Embryonic facial prominence (tissue), 1 donor: ENCODE results near the gene CCDC152.
A peak's percentile ranks its signal among the peaks of the same experiment; 100 is the strongest.
"Not testable (repeated sequence)": the region's sequence is repeated elsewhere in the genome, so short reads cannot be mapped to it uniquely, and the experiment has no call there.

ENCODE experiments used
- DNase-seq: peaks from one replicate; pipeline ENCODE4 v3.0.0-alpha.2; 2016; ENCODE audit errors: extremely low spot score

The CCDC152 gene, protein sequence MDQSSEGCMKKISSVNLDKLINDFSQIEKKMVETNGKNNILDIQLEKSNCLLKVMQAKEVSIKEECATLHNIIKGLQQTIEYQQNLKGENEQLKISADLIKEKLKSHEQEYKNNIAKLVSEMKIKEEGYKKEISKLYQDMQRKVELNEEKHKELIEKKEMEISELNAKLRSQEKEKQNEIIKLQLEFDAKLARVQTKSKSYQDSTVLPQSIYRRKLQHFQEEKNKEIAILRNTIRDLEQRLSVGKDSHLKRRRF

GRCh38 chr5:42756606-42757601 lies at the start of gene CCDC152:
CCDC152 (plus strand) TSS chr5:42756818; CDS start chr5:42759122, 2,304 bp downstream.
- peak; percentile 31 for DNase-seq

- DNase-seq = no peak
Measured at GRCh38 chr5:42715785-42716184, 40.8 kb upstream of the CCDC152 start.

DNA sequence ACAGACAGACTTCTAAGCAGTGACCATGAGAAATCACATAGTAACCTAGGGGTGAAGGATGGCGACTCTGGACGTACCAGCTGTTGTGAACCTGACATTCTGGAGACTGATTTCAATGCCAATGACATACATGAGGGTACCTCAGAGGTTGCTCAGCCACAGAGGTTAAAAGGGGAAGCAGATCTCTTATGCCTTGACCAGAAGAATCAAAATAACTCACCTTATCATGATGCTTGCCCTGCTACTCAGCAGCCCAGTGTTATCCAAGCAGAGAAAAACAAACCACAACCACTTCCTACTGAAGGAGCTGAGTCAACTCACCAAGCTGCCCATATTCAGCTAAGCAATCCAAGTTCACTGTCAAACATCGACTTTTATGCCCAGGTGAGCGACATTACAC lies 38.0 kb upstream of the CCDC152 start:
- no peak for DNase-seq

GRCh38 chr5:42719034-42719433 lies 37.6 kb upstream of the CCDC152 start:
- DNase-seq = no peak

GRCh38 chr5:42720251-42720650 lies 36.4 kb upstream of the CCDC152 start:
- no peak for DNase-seq

- no peak for DNase-seq
Measured at GRCh38 chr5:42721484-42721883, 35.1 kb upstream of the CCDC152 start.

DNA sequence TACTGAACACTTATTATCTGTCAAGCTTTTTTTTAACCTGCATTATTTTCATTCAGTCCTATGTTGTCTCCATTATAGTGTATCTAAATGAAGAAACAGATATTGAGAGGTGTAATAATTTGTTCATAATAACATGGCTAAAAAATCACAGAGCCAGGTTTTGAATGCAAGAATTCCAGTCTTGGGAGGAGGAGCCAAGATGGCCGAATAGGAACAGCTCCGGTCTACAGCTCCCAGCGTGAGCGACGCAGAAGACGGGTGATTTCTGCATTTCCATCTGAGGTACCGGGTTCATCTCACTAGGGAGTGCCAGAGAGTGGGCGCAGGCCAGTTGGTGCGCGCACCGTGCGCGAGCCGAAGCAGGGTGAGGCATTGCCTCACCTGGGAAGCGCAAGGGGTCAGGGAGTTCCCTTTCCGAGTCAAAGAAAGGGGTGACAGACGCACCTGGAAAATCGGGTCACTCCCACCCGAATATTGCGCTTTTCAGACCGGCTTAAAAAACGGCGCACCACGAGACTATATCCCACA lies 22.0 kb upstream of the CCDC152 start:
- not testable (repeated sequence) for DNase-seq

GRCh38 chr5:42740920-42741319 lies 15.7 kb upstream of the CCDC152 start:
- DNase-seq = no peak

- DNase-seq = no peak
Measured at GRCh38 chr5:42745426-42745825, 11.2 kb upstream of the CCDC152 start.

DNA sequence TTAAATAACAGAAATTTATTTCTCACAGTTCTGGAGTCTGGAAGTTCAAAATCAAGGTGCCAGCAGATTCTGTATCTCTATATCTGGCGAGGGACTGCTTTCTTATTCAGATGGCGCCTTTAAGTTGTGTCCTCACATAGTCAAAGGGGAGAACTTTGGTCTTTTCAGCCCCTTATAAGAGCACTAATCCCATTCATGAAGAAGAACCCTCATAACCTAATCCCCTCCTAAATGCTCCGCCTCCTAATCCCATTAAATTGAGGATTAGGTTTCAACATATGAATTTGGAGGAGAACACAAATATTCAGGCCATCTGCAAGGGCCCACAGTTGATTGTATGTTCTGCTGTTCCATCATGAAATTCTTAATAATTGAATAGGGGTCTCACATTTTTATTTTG lies 10.8 kb upstream of the CCDC152 start:
- DNase-seq = no peak

DNA sequence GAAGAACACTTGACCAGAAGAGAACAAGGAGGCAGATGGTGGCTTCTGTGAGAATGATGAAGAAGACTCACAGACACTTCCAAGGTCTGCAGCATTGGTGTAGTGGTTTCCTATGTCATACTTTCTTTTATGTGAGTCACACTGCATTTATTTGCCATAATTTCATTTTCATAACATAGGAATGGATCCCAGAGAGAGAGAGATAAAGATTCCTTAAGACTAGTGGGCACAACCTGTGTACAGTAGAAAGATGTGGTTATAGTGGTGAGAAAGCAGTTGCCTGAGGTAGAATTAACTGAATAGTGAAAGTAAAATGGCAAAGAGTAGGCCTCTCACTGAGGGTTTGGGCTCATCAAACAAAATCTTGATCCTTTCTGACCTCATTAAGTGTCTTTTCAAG lies 7.6 kb upstream of the CCDC152 start:
- no peak for DNase-seq

- no peak for DNase-seq
Measured at GRCh38 chr5:42750507-42750906, 6.1 kb upstream of the CCDC152 start.

DNA sequence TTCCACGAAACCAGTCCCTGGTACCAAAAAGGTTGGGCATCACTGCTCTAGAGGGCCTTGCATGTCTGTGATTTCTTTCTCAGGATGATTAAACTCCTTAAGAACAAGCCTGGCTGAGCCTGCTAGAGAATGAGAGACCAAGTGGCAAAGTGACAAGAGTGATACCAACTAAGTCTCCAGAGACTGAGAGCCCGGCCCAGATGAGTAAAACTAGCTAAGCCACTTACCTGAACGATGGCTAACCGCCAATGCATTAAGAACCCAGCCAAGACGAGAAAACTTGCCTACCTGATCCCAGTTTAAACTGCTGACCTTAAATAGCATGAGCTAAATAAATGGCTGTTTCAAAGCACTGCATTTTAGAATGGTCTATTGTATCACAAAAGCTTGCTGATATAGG lies 5.6 kb upstream of the CCDC152 start:
- no peak for DNase-seq

- no peak for DNase-seq
Measured at GRCh38 chr5:42753099-42753498, 3.5 kb upstream of the CCDC152 start.

- DNase-seq = no peak
Measured at GRCh38 chr5:42759456-42759855, 2.8 kb downstream of the CCDC152 start.

DNA sequence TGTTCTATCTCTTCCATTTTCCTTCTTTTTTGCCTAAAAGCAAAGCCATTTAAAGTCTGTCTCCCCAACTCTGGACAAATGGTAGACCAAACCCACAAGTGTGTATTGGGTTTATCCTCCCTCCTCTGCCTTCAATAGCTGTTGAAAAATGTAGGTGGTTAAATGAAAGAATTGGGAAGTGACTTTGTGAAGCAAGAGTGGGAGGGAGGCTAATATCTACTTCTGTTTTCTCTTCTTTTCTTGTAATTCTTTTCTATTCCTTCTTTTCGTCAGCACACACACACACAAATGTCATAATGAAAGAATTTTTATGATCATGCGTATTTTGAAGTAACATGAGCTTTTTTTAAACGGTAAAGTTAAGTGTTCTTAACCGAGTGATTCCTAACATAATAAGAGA lies 3.8 kb downstream of the CCDC152 start:
- no peak for DNase-seq

- DNase-seq = no peak
Measured at GRCh38 chr5:42761791-42762190, 5.2 kb downstream of the CCDC152 start.

DNA sequence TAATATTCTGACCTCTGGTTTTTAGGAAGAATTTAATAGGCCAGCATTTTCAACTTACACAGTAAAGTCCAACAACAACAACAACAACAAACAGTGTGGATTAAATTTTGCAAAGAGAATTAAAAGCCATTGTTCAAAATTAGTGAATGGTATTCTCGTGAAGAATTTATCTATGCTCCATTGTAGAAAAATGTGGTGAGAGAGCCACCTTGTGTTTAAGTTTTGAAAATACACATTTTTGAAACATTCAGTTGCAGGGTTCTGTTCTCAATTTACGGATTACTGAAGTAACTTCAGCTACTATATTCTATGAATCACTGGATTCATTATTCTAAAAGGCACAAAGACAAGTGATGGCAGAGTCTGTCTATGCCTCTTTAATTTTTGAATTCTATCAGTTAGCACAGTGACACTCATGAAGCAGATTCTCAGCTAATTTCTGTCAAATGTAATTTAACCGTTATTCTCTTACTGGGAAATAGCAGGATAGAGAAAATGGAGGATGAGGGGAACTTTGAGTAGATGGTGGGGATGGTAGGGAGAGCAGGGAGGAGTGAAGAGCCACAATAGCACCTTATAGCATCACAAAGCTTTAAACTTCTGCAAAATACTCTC lies 11.0 kb downstream of the CCDC152 start:
- peak; percentile 56 for DNase-seq

DNA sequence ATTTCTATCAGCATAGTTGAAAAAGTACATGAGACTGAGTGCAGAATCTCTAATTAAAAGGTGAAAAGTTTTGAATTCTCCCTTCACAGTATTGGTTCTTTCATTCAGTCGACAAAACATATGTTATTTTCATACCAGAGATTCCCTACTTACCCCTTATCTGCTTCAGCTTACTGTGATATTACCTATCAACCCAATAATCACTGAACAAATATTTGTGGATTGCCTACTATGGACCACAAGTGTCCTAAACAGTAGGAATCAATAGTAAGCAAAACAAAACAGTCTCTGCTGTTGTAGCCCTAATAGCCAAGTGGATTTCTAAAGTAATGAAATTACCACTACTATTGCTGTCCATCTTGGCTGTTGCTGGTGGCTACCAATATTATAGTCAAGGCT lies 11.5 kb downstream of the CCDC152 start:
- no peak for DNase-seq

- DNase-seq = no peak
Measured at GRCh38 chr5:42770003-42770402, 13.4 kb downstream of the CCDC152 start.

DNA sequence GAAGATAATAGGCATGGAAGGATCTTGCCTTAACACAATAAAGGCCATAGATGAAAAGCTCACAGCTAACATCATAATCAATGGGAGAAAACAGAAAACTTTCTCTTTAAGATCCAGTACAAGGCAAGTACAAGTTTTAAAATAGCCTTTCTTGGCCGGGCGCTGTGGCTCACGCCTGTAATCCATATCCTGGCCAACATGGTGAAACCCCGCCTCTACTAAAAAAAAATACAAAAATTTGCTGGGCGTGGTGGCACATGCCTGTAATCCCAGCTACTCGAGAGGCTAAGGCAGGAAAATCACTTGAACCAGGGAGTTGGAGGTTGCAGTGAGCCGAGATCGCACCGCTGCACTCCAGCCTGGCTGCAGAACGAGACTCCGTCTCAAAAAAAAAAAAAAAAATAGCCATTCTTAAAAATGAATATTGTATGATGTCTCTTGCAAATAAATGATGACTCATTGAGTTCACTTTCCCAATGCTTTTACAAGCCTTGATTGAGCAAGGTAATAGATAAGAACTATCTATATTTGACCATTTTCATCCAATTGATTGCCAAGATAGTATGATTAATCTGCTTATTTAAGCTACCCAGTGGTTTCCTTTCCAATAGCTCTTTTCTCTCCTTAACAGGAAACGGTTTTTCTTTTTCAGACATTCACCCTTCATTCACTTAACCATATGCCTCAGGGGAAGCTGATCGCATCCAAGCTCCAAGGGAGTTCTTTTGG lies 15.8 kb downstream of the CCDC152 start:
- DNase-seq = no peak

DNA sequence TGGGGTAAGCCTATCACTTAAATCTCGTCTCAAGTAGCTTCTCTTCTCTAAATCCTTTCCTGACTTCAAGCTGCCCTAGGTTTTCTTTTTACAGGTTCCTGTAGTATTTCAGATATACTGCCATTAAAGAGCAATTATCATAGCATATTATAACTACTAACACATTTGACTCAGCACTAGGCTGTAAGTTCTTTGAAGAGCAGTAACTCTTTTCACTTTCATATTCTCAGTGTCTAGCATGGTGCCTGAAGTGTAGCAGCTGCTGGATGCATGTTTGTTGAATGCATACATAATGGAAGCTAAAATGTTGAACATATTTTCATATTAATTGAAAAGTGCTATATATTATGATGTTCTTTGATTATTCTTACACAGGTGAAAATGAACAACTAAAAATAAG lies 22.5 kb downstream of the CCDC152 start:
- no peak for DNase-seq
